GM04503 (cell line): ENCODE results near the gene FLNA.
"Not testable (repeated sequence)": the region's sequence is repeated elsewhere in the genome, so short reads cannot be mapped to it uniquely, and the experiment has no call there.

ENCODE experiments used
- DNase-seq: peaks from one replicate; pipeline ENCODE4 v3.0.0-alpha.2; 2012; ENCODE audit warnings: low read depth

The FLNA gene

GRCh38 chrX:154360155-154360713 lies 14.2 kb downstream of the FLNA start:
- DNase-seq: no peak

DNA sequence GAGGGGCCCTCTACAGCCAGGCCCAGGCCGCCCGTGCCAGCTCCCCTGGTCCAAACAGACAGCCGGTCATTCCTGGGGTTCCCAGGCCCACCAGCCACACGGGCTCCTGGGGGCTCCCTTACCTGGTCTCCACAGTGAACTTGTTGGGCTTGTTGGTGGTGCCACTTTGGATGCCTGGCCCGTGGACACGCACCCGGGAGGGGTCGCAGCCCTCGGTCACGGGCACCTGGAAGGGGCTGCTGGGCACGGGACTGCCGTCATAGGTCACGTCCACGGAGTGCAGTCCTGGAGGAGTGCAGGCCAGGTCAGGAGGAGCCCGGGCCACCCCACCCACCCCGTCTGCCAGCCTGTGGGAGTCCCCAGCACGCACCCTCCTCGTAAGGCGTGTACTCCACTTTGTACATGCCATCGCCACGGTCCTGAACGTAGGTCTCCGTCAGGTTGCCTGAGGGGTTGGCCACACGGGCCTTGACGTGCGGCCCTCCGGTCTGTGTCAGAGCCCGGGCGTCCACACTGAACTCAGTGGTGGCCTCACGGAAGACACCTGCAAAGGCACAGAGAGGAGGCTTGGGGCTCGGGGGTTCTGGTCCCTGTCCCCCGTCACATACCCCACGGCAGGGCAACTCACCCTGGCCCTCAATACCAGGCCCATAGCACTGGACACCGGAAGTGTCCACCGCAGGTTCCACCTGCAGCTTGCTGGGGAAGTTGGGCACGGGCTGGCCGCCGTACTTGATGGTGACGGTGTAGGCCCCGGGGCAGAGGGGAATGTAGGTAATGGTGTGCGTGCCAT lies 14.9 kb downstream of the FLNA start:
- DNase-seq: no peak

GRCh38 chrX:154358829-154359228 lies 15.6 kb downstream of the FLNA start:
- DNase-seq: no peak

DNA sequence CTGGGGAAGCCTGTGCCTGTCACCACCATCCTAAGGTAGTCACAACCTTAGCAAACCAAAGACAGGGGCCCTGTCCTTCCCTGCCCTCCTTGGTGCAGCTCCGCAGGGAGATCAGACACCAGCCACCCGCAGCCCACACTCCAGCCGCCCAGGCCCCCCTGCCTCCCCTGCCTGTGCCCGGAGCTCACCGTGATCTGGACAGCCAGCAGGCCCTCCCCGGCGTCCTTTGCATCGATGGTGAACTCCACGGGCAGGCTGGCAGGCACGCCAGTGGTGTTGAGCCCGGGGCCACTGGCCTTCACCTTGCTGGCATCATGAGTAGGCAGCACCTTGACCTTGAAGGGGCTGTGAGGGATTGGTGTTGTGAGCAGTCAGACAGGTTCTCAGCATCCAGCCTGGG lies 16.4 kb downstream of the FLNA start:
- no peak for DNase-seq

GRCh38 chrX:154357205-154357604 lies 17.2 kb downstream of the FLNA start:
- DNase-seq: no peak

GRCh38 chrX:154356596-154356995 lies 17.8 kb downstream of the FLNA start:
- DNase-seq: no peak

DNA sequence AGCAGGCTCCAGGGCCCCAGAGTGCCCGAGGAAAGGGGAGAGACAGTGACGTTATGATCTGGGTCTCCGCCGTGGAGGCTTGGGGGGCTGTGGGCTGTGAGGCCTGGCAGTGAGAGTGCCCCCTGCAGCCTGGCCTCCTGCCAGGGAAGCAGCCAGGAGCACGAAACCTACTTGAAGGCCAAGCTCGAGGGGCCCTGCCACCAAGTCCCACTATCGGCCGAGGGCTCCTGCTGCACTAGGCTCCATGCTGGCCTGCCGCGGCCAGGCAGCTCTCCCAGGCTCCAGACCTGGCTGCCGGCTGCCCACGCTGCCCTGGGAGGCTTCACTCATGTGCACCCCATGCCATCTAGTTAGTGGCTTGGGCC lies 18.7 kb downstream of the FLNA start:
- DNase-seq: no peak

- no peak for DNase-seq
Observed at GRCh38 chrX:154355094-154355775, 19.2 kb downstream of the FLNA start.

- no peak for DNase-seq
Observed at GRCh38 chrX:154354516-154354915, 19.9 kb downstream of the FLNA start.

DNA sequence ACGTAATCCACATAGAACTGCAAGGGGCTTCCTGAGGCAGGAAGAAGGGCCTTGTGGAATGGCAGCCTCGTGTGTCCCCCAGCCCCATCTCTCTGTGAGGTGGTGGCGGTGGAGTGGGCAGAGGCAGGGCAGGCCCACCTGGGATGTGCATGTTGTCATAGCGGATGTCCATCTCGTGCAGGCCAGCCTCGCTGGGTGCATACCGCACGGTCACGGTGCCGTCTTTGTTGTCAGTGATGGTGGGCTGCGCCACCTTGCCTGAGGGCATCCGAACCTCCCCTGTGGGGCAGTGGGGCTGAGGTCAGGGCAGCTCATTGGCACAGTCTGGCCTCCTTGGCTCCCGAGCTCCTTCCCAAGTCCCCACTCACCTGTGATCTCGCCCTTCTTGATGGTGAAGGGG lies 20.4 kb downstream of the FLNA start:
- DNase-seq: no peak

DNA sequence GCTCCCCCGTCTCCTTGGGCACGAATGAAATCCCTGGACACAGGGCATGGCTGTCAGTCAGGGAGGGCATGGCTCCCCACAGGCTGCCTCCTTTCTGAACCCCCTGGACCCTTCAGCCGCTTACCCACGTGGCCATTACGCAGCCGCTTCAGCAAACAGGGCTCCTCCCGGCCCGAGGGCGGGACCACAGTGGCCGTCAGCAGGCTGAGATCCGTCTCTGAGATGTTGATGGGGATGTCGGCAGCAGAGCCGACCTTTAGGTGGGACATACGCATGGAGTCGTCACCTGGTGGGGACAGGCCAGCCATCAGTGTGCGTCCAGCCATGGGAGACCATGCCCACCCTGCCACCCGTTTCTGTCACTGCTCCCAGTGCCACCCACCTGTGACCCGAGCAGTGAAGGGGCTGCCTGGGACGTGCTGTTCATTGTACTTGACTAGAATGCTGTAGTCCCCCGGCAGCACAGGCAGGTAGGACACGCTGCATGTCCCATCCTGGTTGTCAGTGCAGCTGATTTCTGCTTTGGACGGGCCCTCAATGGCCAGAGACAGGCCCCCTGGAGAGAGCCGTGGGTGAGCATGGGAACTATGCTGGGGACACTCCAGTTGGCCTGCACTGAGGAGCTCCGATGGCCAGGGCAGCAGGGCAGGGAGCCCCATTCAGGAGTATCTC lies 21.1 kb downstream of the FLNA start:
- no peak for DNase-seq

- DNase-seq: no peak
Observed at GRCh38 chrX:154352466-154352865, 22.0 kb downstream of the FLNA start.

DNA sequence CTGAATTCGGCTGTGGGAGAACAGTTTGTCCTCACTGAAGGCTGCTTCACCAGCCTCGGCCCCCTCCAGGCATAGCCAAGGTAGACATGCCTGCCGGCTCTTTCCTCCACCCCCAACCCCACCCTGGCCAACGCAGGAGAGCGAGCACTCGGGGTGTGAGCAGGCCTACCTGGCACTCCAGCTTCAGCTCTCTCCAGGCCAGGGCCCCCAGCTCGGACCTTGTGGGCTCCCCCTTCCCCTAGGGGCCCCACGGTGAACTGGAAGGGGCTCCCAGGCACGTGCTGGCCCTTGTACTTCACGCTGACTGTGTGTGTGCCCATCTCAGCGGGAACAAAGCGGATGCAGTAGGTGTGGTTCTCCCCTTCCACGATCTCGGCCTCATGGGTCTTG lies 22.4 kb downstream of the FLNA start:
- no peak for DNase-seq

DNA sequence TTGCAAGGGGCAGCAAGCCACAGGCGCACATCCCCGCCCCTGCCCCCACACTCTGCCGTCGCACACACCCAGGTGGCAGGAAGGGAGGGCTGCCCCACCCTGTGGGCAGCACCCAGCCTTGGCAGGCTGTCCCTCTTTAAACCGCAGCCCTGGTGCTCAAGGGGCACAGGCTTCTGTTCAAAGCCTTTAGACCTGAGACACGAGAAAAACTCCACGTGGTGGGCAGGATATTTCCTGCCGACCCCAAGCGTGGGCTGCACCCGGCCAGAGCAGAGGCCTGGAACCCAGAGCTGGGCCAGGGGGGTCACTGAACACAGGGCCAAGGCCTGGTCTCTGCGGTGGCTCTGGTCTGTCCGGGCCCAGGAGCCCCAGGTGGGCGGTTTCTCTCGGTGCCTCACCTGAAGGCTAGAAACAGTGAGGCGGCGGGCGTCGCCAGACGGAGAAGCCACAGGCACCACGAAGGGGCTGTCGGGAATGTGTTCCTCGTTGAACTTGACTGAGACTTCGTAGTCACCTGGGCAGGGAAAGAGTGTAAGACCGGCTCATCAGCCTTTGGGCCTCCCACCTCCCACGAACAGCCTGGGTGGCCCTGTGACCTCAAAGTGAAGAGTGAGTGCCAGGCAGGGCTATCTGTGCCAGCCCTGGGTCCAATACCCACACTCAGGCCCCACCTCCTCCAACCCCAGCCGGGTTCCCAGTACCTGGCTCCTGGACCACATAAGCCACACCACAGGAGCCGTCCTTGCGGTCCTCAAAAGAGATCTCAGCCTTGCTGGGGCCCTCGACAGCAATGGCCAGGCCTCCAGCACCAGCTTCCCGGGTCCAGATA lies 23.0 kb downstream of the FLNA start:
- DNase-seq: no peak

DNA sequence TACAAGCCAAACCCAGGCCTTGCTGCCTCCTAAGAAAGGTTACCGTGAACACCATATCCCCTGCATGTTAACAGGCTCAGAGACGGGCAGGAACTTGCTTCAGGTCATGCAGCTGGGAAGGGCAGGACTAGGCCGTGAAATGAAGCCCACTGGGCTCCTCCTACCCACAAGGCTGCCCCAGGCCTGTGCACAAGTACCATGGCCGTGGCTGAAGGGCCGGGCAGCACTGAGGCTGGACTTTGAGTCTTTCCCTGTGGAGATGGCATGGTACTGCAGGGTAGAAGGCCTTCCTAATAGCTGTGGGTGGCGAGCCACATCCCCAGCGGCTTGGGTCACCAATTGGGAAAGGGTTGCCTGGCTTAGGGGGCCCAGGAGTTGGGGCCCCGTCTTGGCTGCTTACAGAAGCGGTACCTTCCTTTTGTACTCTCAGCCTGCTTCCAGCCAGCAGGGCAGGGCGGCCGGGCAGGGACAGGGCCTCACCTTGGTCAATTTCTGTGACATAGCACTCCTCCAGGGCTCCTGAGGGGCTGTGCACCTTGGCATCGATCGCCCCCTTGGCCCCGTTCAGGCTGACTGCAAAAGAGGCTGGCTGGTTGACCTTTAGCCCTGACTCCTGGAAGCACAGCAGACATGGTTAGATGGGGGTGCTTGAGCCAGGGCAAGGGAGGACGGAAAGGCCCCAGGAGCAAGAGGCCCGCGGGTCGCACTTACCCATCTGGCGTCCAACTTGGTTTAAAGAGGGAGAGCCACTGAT lies 23.8 kb downstream of the FLNA start:
- DNase-seq: no peak

DNA sequence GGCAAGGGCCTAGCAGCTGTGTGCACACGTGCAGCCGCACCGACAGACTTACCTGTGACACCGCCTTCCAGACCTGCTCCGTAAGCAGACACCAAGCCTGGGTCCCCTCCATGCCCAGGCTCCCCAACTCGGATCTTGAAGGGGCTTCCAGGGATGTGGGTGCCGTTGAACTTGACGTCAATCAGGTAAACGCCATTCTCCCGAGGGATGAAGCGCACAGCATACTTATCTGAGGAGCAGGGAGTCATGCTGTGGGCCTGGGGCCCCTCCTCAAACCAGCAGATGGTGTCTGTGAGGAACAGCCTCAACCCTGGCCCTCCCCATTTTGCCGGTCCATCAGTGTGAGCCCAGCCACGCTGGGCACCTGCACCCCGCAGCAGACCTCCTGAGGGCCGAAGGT lies 24.5 kb downstream of the FLNA start:
- DNase-seq: no peak

GRCh38 chrX:154349359-154349935 lies 25.0 kb downstream of the FLNA start:
- no peak for DNase-seq

- no peak for DNase-seq
Observed at GRCh38 chrX:154348646-154349358, 25.6 kb downstream of the FLNA start.

DNA sequence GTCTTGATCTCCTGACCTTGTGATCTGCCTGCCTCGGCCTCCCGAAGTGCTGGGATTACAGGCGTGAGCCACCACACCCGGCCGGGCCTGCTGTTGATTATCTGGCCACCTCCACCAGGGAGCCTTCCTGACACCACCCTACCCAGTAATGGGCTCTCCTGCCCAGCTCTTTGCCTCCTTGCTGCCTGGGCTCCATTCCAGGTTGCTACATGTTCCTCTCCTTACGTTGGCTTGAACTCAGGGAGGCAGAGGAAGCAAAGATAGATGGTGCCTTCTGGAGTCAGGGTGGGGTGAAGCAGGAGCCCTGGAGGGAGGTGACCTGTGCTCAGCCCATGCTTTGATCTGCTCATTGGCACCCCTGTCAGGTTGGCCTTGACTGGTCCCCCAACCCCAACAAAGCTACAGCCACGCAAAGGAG lies 26.3 kb downstream of the FLNA start:
- no peak for DNase-seq

DNA sequence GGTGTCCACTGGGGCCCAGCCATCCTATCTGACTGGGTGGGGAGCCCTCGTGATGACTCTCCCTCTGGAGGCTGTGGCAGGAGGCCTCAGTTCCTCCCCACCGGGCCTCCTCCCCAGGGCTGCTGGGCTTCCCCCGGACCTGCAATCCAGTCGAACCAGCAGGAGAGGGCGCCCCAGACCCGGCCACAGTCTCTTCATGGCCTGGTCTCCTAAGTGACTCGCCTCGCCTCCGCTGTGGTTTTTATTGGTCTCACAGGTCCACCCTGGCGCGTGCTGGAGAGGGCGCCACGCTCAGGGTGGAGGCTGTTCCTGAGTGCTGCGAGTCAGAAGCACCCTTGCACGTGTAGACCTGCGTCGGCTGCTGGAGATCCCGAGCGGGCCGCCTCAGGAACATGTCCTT lies 30.8 kb downstream of the FLNA start:
- DNase-seq: not testable (repeated sequence)
